Transverse colon (tissue), 4 donors: Measurements from ENCODE around the gene LRRC9. TPM values are rescaled to one million over a fixed set of nuclear protein-coding genes. Genes with fewer than 3 reads are reported as not detected.

Experiments
- DNase-seq: peaks from one replicate; pipeline ENCODE4 v3.0.0-alpha.2; 2019
- H3K27ac ChIP-seq, 4 donors: fragments of 200-600 bp; sonication (generic); 2 replicates each; pipeline ENCODE4 v1.5.1; 2016 to 2018; ENCODE audit warnings: inconsistent platforms in 4 of 4
- H3K27me3 ChIP-seq: fragments of 200-600 bp; sonication (generic); 2 replicates; pipeline ENCODE4 v1.5.1; 2017; ENCODE audit warnings: inconsistent platforms
- H3K36me3 ChIP-seq, 4 donors: fragments of 200-600 bp; sonication (generic); 2 replicates each; pipeline ENCODE4 v1.5.1; 2017 to 2019; ENCODE audit warnings: inconsistent platforms in 4 of 4
- H3K4me1 ChIP-seq, 4 donors: fragments of 200-600 bp; sonication (generic); 2 replicates each; pipeline ENCODE4 v1.5.1; 2017 to 2020; ENCODE audit warnings: inconsistent platforms in 4 of 4
- H3K4me3 ChIP-seq, 4 donors: fragments of 200-600 bp; sonication (generic); 1 replicate in 1 of 4; 2 replicates in 3 of 4; pipeline versions ENCODE4 v1.5.1 to v1.6.1; 2017 to 2019; ENCODE audit warnings: inconsistent platforms in 4 of 4
- H3K9me3 ChIP-seq, 2 donors: fragments of 200-600 bp; sonication (generic); 2 replicates each; pipeline ENCODE4 v1.5.1; 2017 to 2019; ENCODE audit warnings: inconsistent platforms in 2 of 2
- EP300 ChIP-seq: sonication (generic); formaldehyde crosslinking; IDR thresholded peaks from one replicate; pipeline ENCODE4 v1.6.1; 2017; ENCODE audit warnings: antibody characterized with exemption, low read depth
- POLR2A ChIP-seq: fragments of 450-650 bp; IDR thresholded peaks from one replicate; pipeline ENCODE4 v1.6.1; 2016; ENCODE audit warnings: antibody characterized with exemption, mild to moderate bottlenecking, moderate library complexity
- POLR2AphosphoS5 ChIP-seq, 3 donors: sonication (generic); formaldehyde crosslinking; IDR thresholded peaks; one replicate each; pipeline ENCODE4 v1.6.1; 2016; ENCODE audit warnings: antibody characterized with exemption in 3 of 3
- WGBS, 2 donors: methylation state at CpG; one replicate each; pipeline ENCODE4 v1.1.5; 2018; ENCODE audit warnings: low coverage in 1 of 2; 5-methylcytosine and 5-hydroxymethylcytosine counted together
- in situ Hi-C, 4 donors: fragments of 200-750 bp; cut with MboI; loops; one replicate each; pipeline versions ENCODE4 v1.15.0 to v1.15.1; 2017; ENCODE audit warnings: low sequenced_read_pairs in 3 of 4, low pct_ligation_motif_present in 1 of 4, low pct_unique_long_range_greater_than_20kb in 1 of 4
- intact Hi-C: fragments of 100-400 bp; cut with DNase I; formaldehyde crosslinking; loops from one replicate; pipeline ENCODE4 v1.15.1; 2023; ENCODE audit warnings: low total_unique reads
- total RNA-seq, 4 donors: library from RNA; depleted of rRNA; stranded (reverse); fragments of >200 nt; gene quantifications; one replicate each; pipeline ENCODE4 v1.1.0, GENCODE V29; 2016
- TF ChIP-seq, protein P1 (sequence below), 5 experiments: fragments of 200-600 bp in 3 of 5; fragments of 450-650 bp in 2 of 5; sonication (generic) in 3 of 5; IDR thresholded peaks; 1 replicate in 2 of 5; 2 replicates in 3 of 5; pipeline ENCODE4 v1.5.1; 2016 to 2017; ENCODE audit warnings: antibody characterized with exemption in 5 of 5, inconsistent platforms in 3 of 5, mild to moderate bottlenecking in 2 of 5, moderate library complexity in 1 of 5

The LRRC9 gene
- total RNA-seq, 4 donors from 2014 or later = not detected

DNA sequence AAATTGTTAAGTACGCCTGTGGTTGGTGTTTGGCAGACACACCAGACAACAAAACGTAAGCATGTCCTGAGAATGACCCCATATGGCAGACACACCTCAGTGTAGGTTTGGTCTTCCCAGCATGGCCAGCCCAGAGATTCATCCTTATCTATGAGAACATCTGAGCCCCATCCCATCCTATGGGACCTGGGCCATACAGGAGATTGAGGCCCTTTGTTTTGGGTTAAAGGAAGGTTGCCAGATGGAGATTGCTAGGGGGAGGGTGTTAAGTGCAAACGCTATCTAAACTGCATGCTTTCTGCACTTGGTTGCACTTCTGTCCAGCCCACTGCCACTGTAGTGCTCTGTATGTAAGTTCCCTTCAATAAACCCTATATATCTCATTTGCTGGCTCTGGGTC is 167.7 kb downstream of the LRRC9 start:
- 93% methylated on average over 3 of the region's 3 CpGs; no CpG with 5 or more reads in 1 of the 2 donors for WGBS, 2 donors
- no peak overlapping the region for H3K4me3 ChIP-seq
- in situ Hi-C loops (loop anchor here in 1 of 4 donors (10.0 kb wide), 1 partner anchor 77 kb away; the partner anchor contains the start of gene DHRS7), intact Hi-C loops (no loop called here)
- no peak for DNase-seq
- no peaks in the 10 kb centered on the region for H3K9me3 ChIP-seq
- H3K4me1 ChIP-seq = peaks cover 0 to 3% (median 0%) of the 10 kb centered on the region in 4 donors
- no peak overlapping the region for H3K27ac ChIP-seq
- no peaks in the 10 kb centered on the region for H3K36me3 ChIP-seq
- no peaks in the 10 kb centered on the region for H3K27me3 ChIP-seq
- TF ChIP-seq POLR2AphosphoS5 (IDR thresholded peaks at IDR 0.05) = no peak
- TF ChIP-seq POLR2A = no peak
- TF ChIP-seq, protein P1, sequence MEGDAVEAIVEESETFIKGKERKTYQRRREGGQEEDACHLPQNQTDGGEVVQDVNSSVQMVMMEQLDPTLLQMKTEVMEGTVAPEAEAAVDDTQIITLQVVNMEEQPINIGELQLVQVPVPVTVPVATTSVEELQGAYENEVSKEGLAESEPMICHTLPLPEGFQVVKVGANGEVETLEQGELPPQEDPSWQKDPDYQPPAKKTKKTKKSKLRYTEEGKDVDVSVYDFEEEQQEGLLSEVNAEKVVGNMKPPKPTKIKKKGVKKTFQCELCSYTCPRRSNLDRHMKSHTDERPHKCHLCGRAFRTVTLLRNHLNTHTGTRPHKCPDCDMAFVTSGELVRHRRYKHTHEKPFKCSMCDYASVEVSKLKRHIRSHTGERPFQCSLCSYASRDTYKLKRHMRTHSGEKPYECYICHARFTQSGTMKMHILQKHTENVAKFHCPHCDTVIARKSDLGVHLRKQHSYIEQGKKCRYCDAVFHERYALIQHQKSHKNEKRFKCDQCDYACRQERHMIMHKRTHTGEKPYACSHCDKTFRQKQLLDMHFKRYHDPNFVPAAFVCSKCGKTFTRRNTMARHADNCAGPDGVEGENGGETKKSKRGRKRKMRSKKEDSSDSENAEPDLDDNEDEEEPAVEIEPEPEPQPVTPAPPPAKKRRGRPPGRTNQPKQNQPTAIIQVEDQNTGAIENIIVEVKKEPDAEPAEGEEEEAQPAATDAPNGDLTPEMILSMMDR (IDR thresholded peaks at IDR 0.05) = no peak
- TF ChIP-seq EP300 = no peak

DNA sequence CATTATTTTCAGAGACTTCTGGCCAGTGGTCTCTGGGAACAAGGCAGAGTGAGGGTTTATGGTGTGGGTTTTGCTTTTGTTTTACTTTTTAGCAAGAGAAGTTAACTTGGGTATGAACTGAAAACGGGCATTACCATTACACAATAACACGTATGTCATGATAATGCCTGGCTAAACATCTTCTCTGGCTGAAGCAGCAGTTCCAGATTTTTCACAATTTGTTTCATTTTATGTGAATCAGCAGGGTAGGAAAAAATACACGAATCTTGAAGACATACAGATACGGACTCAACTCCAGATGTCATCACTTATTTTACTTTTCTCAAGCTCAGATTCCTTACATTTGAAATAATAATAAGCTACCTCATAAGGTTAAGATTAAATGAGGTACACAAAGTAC is 169.3 kb downstream of the LRRC9 start:
- in situ Hi-C loops (loop anchor here in 1 of 4 donors (10.0 kb wide), 1 partner anchor 76 kb away; the partner anchor contains the start of gene DHRS7), intact Hi-C loops (no loop called here)
- TF ChIP-seq, protein P1 (IDR thresholded peaks at IDR 0.05) = no peak
- no peak for TF ChIP-seq EP300
- TF ChIP-seq POLR2A = no peak
- no peak for TF ChIP-seq POLR2AphosphoS5 (IDR thresholded peaks at IDR 0.05)
- H3K4me1 ChIP-seq = peaks cover 11 to 19% (median 13%) of the 10 kb centered on the region in 4 donors
- DNase-seq = no peak
- H3K36me3 ChIP-seq = no peaks in the 10 kb centered on the region
- 55 to 75% methylated on average over 4 of the region's 4 CpGs for WGBS, 2 donors
- no peaks in the 10 kb centered on the region for H3K27me3 ChIP-seq
- no peak overlapping the region for H3K4me3 ChIP-seq
- H3K9me3 ChIP-seq = no peaks in the 10 kb centered on the region
- H3K27ac ChIP-seq = no peak overlapping the region

DNA sequence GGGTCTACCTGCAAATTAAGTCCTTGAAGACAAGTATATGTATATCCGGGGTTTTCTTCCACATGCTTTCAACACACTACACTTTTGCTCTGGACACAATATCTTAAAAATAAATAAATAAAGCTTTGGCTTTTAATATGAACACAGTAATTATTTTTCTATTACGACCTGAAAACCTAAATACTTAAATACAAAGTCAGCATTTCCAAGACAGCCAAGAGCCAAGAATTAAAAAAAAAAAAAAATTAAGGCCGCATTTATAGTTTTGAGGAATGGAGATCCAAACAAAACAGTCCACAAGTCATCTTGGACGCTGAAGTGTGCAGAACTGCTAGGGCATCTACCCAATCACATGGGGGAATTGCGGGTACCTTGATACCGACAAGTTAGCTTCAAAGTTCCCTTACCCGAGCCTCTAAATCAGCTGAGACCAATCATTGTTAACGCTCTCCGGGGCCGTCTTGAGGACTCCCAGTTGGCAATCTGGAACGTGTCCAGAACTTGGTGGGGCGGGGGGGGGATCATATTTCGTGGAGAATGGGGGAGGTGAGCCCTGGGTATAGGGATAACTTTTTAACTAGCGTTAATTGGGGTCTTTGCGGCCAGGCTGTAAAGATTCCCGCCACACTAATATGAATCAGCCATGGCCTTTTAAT is 171.0 kb downstream of the LRRC9 start:
- TF ChIP-seq POLR2AphosphoS5 (IDR thresholded peaks at IDR 0.05) (no peak), POLR2A (no peak)
- TF ChIP-seq, protein P1 (IDR thresholded peaks at IDR 0.05) = no peak
- intact Hi-C loops = loop anchor here (2.0 to 10.0 kb wide), 2 partner anchors 74 to 158 kb away; partner anchors contain the start of genes DHRS7 and PPM1A
- WGBS, 2 donors = 18 to 36% methylated on average over 4 to 12 of the region's 16 CpGs
- no peaks in the 10 kb centered on the region for H3K9me3 ChIP-seq
- peak; percentile 31 for DNase-seq
- no peaks in the 10 kb centered on the region for H3K36me3 ChIP-seq
- no peaks in the 10 kb centered on the region for H3K27me3 ChIP-seq
- peaks cover 19 to 36% (median 23%) of the 10 kb centered on the region in 4 donors for H3K4me1 ChIP-seq
- in situ Hi-C loops = no loop called here
- H3K4me3 ChIP-seq = peak overlapping the region; percentile 46 to 79 (median 66)
- peak overlapping the region; percentile 96 to 99 (median 98) for H3K27ac ChIP-seq

DNA sequence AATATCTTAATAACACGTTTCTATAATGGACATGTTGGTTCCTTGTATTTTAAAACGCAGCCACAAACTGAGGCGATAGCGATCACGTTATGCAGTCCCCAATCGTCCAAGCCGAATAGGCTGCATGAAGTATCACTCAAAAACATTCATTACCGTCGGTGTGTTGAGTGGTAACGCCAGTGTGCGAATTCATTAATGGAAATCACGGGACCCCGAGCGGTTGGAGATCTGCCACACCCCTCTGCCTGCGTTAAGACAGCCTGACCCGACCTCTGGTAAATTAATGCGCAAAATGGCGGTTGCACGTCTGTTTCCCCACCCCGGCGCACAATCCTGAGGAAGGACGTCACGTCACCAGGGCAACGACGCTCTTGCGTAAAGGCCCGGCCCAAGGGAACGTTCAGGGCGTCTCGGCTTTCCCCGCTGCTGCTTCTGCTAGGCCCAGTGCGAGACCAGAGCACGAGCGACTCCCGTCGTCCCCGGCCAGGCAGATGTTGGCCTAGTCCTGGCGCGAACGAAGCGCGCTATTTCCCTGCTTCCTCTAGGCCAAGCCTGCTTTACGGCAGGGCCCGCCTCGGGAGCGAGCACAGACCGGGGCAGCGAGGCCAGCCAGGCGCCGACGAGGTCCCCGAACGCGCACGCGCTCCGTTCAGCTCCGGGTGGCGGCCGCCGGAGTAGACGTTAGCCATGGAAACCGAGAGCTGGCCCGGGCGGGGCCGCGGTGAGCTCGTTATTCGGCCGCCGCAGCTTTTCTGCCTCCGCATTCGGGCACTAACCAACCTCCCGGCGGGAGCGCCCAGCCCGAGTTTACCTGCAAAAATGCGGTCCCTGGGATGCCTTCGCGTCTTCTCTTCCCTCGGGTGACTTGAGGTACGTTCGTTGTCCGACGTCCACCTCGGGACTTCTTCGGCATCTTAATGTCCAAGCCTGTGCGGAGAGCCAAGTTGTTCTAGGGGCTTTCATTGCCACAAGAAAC is 171.9 kb downstream of the LRRC9 start, which contains the start of gene PCNX4:
TSS of gene PCNX4 (plus strand) at position 374 of the 976 bp plus-strand sequence. CDS start 15,716 bp downstream, outside the sequence.
- Histone ChIP-seq H3K27me3 (no peaks in the 10 kb centered on the region), H3K9me3 (no peaks in the 10 kb centered on the region), H3K4me3 (peak within 1 kb of the TSS; percentile 61 to 79 (median 71)), H3K4me1 (peaks cover 19 to 41% (median 23%) of the 10 kb centered on the region in 4 donors), H3K27ac (peak within 1 kb of the TSS; percentile 96 to 99 (median 98)), H3K36me3 (no peaks in the 10 kb centered on the region)
- intact Hi-C loops = loop anchor here (2.0 to 10.0 kb wide), 2 partner anchors 73 to 157 kb away; partner anchors contain the start of genes DHRS7 and PPM1A
- peak; percentile 98 for DNase-seq
- TF ChIP-seq POLR2AphosphoS5 (IDR thresholded peaks at IDR 0.05) (peak; percentile 94 to 97 (median 96)), EP300 (peak; percentile 52), POLR2A (peak; percentile 95)
- TF ChIP-seq, protein P1 (IDR thresholded peaks at IDR 0.05) = peak in 1 of 5 experiments; percentile 6
- 1% methylated on average over 70 of the region's 88 CpGs; no CpG with 5 or more reads in 1 of the 2 donors for WGBS, 2 donors
- in situ Hi-C loops = no loop called here
